ENCODE data around the gene SLC47A2.

- no peak for TF ChIP-seq CTCF (IDR thresholded peaks at IDR 0.05)
- no peak for TF ChIP-seq POLR2A (IDR thresholded peaks at IDR 0.05)
Observed at GRCh38 chr17:19714542-19715411, 1.6 kb downstream of the SLC47A2 start.

Data from stomach (tissue), 4 donors.